KMS-11 (cell line): ENCODE results near the gene IL20RB.

ENCODE experiments used
- H2AFZ ChIP-seq: fragments of 200-600 bp; sonication (generic); 2 replicates; pipeline ENCODE4 v1.6.1; 2016; ENCODE audit warnings: antibody characterized with exemption, mixed run types, low read depth
- H3K27ac ChIP-seq: fragments of 200-600 bp; sonication (generic); 2 replicates; pipeline ENCODE4 v1.6.1; 2016; ENCODE audit warnings: mild to moderate bottlenecking, mixed run types
- H3K27me3 ChIP-seq: fragments of 200-600 bp; sonication (generic); 2 replicates; pipeline ENCODE4 v1.6.1; 2017; ENCODE audit warnings: mild to moderate bottlenecking, low read depth, mixed run types, moderate library complexity; ENCODE audit not compliant: insufficient read depth
- H3K36me3 ChIP-seq: fragments of 200-600 bp; sonication (generic); 2 replicates; pipeline ENCODE4 v1.6.1; 2017; ENCODE audit warnings: mild to moderate bottlenecking, mixed run types; ENCODE audit not compliant: insufficient read depth
- H3K4me1 ChIP-seq: fragments of 200-600 bp; sonication (generic); 2 replicates; pipeline ENCODE4 v1.6.1; 2016; ENCODE audit warnings: mild to moderate bottlenecking, low read depth, mixed run types; ENCODE audit not compliant: poor library complexity, severe bottlenecking
- H3K4me2 ChIP-seq: fragments of 200-600 bp; sonication (generic); 2 replicates; pipeline ENCODE4 v1.7.0; 2016; ENCODE audit warnings: mild to moderate bottlenecking, mixed run types
- H3K4me3 ChIP-seq: fragments of 200-600 bp; sonication (generic); IDR thresholded peaks from 2 replicates; pipeline ENCODE4 v1.6.1; 2017; ENCODE audit warnings: low read depth, low read length, mixed read lengths; ENCODE audit not compliant: insufficient read depth
- H3K79me2 ChIP-seq: fragments of 200-600 bp; sonication (generic); 2 replicates; pipeline ENCODE4 v1.6.1; 2016; ENCODE audit warnings: low read depth, mixed run types; ENCODE audit not compliant: insufficient read depth
- H3K9ac ChIP-seq: fragments of 200-600 bp; sonication (generic); 2 replicates; pipeline ENCODE4 v1.6.1; 2016; ENCODE audit warnings: mild to moderate bottlenecking, mixed run types
- H4K20me1 ChIP-seq: fragments of 200-600 bp; sonication (generic); 2 replicates; pipeline ENCODE4 v1.6.1; 2016; ENCODE audit warnings: mild to moderate bottlenecking, mixed run types; ENCODE audit not compliant: insufficient read depth
- CTCF ChIP-seq: fragments of 200-600 bp; sonication (generic); conservative IDR thresholded peaks from 2 replicates; pipeline ENCODE4 v1.6.1; 2017; ENCODE audit warnings: low read depth, mild to moderate bottlenecking, antibody characterized with exemption, low read length, moderate library complexity, mixed read lengths

IL20RB gene

GRCh38 chr3:136974670-136975069, 16.9 kb downstream of the IL20RB start:
- no peak for TF ChIP-seq CTCF
- H4K20me1 ChIP-seq = no peaks in the 10 kb centered on the region
- H3K4me3 ChIP-seq = no peak overlapping the region
- no peak overlapping the region for H3K4me2 ChIP-seq
- H3K4me1 ChIP-seq = peaks cover 8% of the 10 kb centered on the region
- H2AFZ ChIP-seq = no peak overlapping the region
- H3K27ac ChIP-seq = no peak overlapping the region
- H3K36me3 ChIP-seq = no peaks in the 10 kb centered on the region
- H3K9ac ChIP-seq = no peak overlapping the region
- no peaks in the 10 kb centered on the region for H3K79me2 ChIP-seq
- H3K27me3 ChIP-seq = no peaks in the 10 kb centered on the region

- Histone ChIP-seq H3K4me2 (no peak overlapping the region; the same call in 1 of the 2 replicates), H3K36me3 (no peaks in the 10 kb centered on the region), H3K4me1 (peaks cover 8% of the 10 kb centered on the region), H3K27me3 (no peaks in the 10 kb centered on the region), H4K20me1 (no peaks in the 10 kb centered on the region), H3K27ac (no peak overlapping the region), H3K4me3 (no peak overlapping the region), H3K79me2 (no peaks in the 10 kb centered on the region), H2AFZ (no peak overlapping the region), H3K9ac (no peak overlapping the region)
- TF ChIP-seq CTCF = no peak
These were observed 21.4 kb downstream of the IL20RB start for GRCh38 chr3:136979204-136979603.

GRCh38 chr3:136979684-136980083, 21.9 kb downstream of the IL20RB start:
- no peak overlapping the region for H3K4me2 ChIP-seq
- H3K27ac ChIP-seq = no peak overlapping the region
- no peak for TF ChIP-seq CTCF
- H4K20me1 ChIP-seq = no peaks in the 10 kb centered on the region
- H3K79me2 ChIP-seq = no peaks in the 10 kb centered on the region
- H2AFZ ChIP-seq = no peak overlapping the region
- H3K4me1 ChIP-seq = peaks cover 8% of the 10 kb centered on the region
- H3K27me3 ChIP-seq = no peaks in the 10 kb centered on the region
- no peak overlapping the region for H3K9ac ChIP-seq
- no peak overlapping the region for H3K4me3 ChIP-seq
- no peaks in the 10 kb centered on the region for H3K36me3 ChIP-seq

- no peaks in the 10 kb centered on the region for H3K79me2 ChIP-seq
- no peak for TF ChIP-seq CTCF
These were observed 24.2 kb downstream of the IL20RB start for GRCh38 chr3:136982033-136982432.

More at GRCh38 chr3:136982033-136982432, 24.2 kb downstream of the IL20RB start:
- no peaks in the 10 kb centered on the region for H3K36me3 ChIP-seq
- H3K9ac ChIP-seq = no peak overlapping the region
- H3K4me2 ChIP-seq = no peak overlapping the region
- H3K27ac ChIP-seq = no peak overlapping the region
- peaks cover 8% of the 10 kb centered on the region for H3K4me1 ChIP-seq
- H3K27me3 ChIP-seq = no peaks in the 10 kb centered on the region
- H4K20me1 ChIP-seq = no peaks in the 10 kb centered on the region
- H2AFZ ChIP-seq = no peak overlapping the region
- H3K4me3 ChIP-seq = no peak overlapping the region
